ENCODE data around the gene ANKRD44. TPM values are rescaled to one million over a fixed set of nuclear protein-coding genes. Genes with fewer than 3 reads are reported as not detected.

The ANKRD44 gene
- polyA plus RNA-seq, 1 experiment, result 14.7 TPM

- H3K9me3 ChIP-seq (ENCODE audit: control insufficient read depth, insufficient read depth, low read length), result no peaks in the 10 kb centered on the region
- CTCF ChIA-PET, result no interaction called here
- H3K27ac ChIP-seq (ENCODE audit: low read depth, low read length), result no peak overlapping the region
- no peak overlapping the region for H3K4me3 ChIP-seq (ENCODE audit: low read depth, low read length)
- no peaks in the 10 kb centered on the region for H3K27me3 ChIP-seq (ENCODE audit: control insufficient read depth, insufficient read depth, low read length)
- POLR2A ChIA-PET, result interaction anchor here (0.8 kb wide), 1 partner anchor 33 kb away, joined by 3 read pairs; no protein-coding TSS in a partner anchor
- DNase-seq (ENCODE audit: low read depth, low spot score), result no peak
- TF ChIP-seq CTCF (IDR thresholded peaks at IDR 0.05; ENCODE audit: low read depth, low read length), result no peak
Measured at GRCh38 chr2:196959281-196959680, 351.3 kb downstream of the ANKRD44 start.

GRCh38 chr2:196957881-196958525 is 352.6 kb downstream of the ANKRD44 start:
- Histone ChIP-seq H3K27ac (ENCODE audit: low read depth, low read length) (no peak overlapping the region), H3K9me3 (ENCODE audit: control insufficient read depth, insufficient read depth, low read length) (no peaks in the 10 kb centered on the region), H3K27me3 (ENCODE audit: control insufficient read depth, insufficient read depth, low read length) (no peaks in the 10 kb centered on the region), H3K4me3 (ENCODE audit: low read depth, low read length) (no peak overlapping the region)
- no peak for DNase-seq (ENCODE audit: low read depth, low spot score)
- POLR2A ChIA-PET, result no interaction called here
- CTCF ChIA-PET, result interaction anchor here (1.0 kb wide), 1 partner anchor 54 kb away, joined by 3 read pairs; no protein-coding TSS in a partner anchor
- TF ChIP-seq CTCF (IDR thresholded peaks at IDR 0.05; ENCODE audit: low read depth, low read length), result no peak

- no peak overlapping the region for H3K4me3 ChIP-seq (ENCODE audit: low read depth, low read length)
- H3K27me3 ChIP-seq (ENCODE audit: control insufficient read depth, insufficient read depth, low read length), result no peaks in the 10 kb centered on the region
- POLR2A ChIA-PET, result no interaction called here
- H3K27ac ChIP-seq (ENCODE audit: low read depth, low read length), result no peak overlapping the region
- no peak for TF ChIP-seq CTCF (IDR thresholded peaks at IDR 0.05; ENCODE audit: low read depth, low read length)
- CTCF ChIA-PET, result interaction anchor here (1.0 kb wide), 1 partner anchor 54 kb away, joined by 3 read pairs; no protein-coding TSS in a partner anchor
- no peaks in the 10 kb centered on the region for H3K9me3 ChIP-seq (ENCODE audit: control insufficient read depth, insufficient read depth, low read length)
- no peak for DNase-seq (ENCODE audit: low read depth, low spot score)
Measured at GRCh38 chr2:196957442-196957841, 353.1 kb downstream of the ANKRD44 start.

GRCh38 chr2:196956069-196956468 is 354.5 kb downstream of the ANKRD44 start:
- POLR2A ChIA-PET, result no interaction called here
- Histone ChIP-seq H3K4me3 (ENCODE audit: low read depth, low read length) (no peak overlapping the region), H3K9me3 (ENCODE audit: control insufficient read depth, insufficient read depth, low read length) (no peaks in the 10 kb centered on the region), H3K27ac (ENCODE audit: low read depth, low read length) (no peak overlapping the region), H3K27me3 (ENCODE audit: control insufficient read depth, insufficient read depth, low read length) (no peaks in the 10 kb centered on the region)
- no peak for TF ChIP-seq CTCF (IDR thresholded peaks at IDR 0.05; ENCODE audit: low read depth, low read length)
- no peak for DNase-seq (ENCODE audit: low read depth, low spot score)
- CTCF ChIA-PET, result no interaction called here

GRCh38 chr2:196955036-196955435 is 355.5 kb downstream of the ANKRD44 start:
- Histone ChIP-seq H3K4me3 (ENCODE audit: low read depth, low read length) (no peak overlapping the region), H3K9me3 (ENCODE audit: control insufficient read depth, insufficient read depth, low read length) (no peaks in the 10 kb centered on the region), H3K27ac (ENCODE audit: low read depth, low read length) (no peak overlapping the region), H3K27me3 (ENCODE audit: control insufficient read depth, insufficient read depth, low read length) (no peaks in the 10 kb centered on the region)
- ChIA-PET POLR2A (no interaction called here), CTCF (interaction anchor here (0.6 to 0.7 kb wide), 2 partner anchors 23 to 196 kb away, joined by 3 to 4 read pairs; no protein-coding TSS in a partner anchor)
- DNase-seq (ENCODE audit: low read depth, low spot score), result no peak
- TF ChIP-seq CTCF (IDR thresholded peaks at IDR 0.05; ENCODE audit: low read depth, low read length), result no peak

Data from AG04450 (cell line).